Measurements from ENCODE around the gene HPS1.

Gene HPS1

DNA sequence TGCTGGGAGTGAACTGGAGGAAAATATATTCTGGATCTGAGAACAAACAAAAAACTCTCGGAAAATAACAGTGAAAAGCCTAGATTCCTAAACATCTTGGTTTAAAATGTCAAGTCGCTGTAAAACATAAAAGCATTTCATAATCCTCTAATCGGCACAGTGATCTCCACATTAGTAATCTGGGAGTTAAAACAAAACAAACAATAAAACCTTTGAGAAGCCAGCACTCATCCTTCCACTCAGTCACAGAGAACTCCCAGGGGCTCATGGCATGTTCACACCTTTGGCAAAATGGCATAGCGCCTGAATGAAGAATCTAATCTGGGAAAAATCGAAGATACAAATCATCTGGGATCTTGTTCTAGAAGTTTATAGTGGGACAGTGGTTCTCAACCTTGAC, 24.1 kb upstream of the HPS1 start:
- TF ChIP-seq, protein P1, sequence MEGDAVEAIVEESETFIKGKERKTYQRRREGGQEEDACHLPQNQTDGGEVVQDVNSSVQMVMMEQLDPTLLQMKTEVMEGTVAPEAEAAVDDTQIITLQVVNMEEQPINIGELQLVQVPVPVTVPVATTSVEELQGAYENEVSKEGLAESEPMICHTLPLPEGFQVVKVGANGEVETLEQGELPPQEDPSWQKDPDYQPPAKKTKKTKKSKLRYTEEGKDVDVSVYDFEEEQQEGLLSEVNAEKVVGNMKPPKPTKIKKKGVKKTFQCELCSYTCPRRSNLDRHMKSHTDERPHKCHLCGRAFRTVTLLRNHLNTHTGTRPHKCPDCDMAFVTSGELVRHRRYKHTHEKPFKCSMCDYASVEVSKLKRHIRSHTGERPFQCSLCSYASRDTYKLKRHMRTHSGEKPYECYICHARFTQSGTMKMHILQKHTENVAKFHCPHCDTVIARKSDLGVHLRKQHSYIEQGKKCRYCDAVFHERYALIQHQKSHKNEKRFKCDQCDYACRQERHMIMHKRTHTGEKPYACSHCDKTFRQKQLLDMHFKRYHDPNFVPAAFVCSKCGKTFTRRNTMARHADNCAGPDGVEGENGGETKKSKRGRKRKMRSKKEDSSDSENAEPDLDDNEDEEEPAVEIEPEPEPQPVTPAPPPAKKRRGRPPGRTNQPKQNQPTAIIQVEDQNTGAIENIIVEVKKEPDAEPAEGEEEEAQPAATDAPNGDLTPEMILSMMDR (IDR thresholded peaks at IDR 0.05; ENCODE audit: extremely low read depth, missing control alignments): no peak
- DNase-seq (ENCODE audit: low spot score): no peak

DNA sequence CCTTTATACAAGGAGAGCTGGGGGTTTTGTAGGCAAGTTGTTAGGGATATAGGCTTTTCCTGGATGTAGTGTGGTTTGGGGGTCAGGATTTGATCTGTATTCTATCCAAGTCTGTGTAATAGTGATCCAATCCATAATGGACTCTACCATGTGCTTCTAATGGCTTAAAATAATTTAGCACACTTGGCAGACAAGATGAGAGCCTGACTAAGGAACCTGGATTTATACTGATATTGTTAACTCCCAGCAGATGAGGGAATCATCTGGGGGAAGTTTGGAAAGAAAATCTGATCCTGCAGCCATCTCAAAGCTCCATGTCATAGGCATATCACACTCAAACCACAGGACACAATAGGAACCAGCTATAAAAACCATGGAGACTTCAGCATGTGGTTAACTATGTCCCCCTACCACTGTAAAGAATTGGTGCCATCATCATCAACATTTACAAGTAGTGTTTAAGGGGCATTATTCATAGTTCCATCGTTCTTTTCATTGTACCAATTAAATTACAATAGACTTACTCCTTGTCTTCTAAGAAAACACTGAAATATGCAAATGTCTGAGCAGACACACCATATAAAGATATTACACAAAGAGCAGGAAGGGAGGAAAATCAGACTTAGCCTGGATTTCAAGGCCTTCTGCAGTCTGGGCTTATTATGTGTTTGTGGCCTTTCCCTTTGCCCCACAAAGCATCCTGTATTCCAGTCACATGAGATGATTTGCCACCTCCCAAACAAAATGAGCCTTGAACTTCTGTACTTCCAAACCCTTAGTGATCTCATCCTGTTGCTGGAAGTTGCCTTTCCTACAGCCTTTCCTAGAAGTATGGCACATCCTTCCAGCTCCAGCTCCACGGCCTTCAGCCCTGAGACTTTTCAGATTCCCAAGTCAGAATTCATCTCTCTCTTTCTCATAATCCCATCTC, 22.5 kb upstream of the HPS1 start:
- TF ChIP-seq, protein P1 (IDR thresholded peaks at IDR 0.05; ENCODE audit: extremely low read depth, missing control alignments): no peak
- DNase-seq (ENCODE audit: low spot score): no peak

DNA sequence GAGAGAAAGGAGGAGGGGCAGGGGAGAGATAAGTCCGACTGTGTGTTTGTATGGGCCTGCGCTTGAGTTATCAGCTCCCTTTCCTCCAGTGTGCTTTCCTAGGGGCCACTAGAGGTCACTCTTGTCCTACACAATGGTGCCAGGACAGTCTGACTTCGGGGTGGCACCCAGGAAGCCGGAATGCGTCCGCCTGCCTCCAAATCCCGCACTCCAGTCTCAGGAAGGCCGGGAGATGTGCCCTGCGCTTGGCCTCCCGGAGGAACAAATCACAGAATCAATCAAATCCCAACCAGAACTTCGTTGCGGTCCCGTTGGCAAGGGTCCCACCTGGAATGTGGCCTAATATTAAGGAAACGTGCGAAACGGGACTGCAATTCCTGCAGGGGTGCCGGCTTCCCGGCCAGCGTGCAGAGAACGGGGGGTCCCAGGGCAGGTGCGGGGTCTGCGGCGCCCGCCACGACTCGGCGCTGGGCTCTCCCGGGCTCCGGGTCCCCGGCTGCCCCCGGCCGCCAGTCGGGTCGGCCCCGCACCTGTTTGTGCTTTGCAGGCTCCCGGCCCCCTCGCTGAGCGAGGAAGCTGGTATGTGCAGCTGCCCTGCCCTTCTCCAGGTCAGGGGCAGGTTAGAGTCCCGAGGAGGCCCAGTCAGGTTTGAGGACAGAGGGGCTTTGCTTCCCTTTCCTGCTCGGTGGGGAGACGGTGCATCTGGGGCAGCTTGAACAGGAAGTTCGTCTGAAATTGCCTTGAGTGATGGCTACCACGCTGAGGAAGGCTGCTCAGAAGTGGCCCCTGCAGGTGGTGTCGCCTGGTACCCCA, 21.0 kb upstream of the HPS1 start:
- peak; percentile 90 for DNase-seq (ENCODE audit: low spot score)
- TF ChIP-seq, protein P1 (IDR thresholded peaks at IDR 0.05; ENCODE audit: extremely low read depth, missing control alignments): peak; percentile 89

DNA sequence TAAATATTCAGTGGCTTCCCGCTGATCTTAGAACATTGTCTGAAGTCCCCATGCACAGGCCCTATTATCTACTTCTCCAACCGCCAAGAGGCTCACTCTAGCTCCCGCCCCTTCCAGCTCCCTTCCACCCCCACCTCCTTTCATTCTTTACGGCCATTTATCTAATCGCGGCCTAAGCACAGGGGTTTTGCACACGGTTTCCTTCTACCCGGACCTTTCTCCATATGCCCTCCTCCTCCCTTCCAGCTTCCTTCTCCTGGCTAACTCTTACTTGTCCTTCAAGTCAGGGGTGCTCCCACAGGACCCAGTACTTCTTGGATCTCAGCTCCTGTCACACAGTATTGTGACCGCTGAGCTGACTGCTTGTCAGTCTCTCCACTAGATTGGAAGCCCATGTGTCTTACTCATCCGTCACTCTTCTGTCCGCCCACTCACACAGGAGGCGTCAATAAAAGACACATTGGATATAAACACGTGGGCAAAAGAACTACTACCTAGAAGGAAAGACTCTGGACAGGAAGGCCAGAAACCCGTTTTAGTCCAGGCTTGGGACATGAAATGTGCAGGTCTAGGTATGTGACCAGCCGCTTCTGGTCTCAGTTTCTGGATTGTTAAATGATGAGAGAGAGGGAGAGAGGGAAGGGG, 20.2 kb upstream of the HPS1 start:
- no peak for DNase-seq (ENCODE audit: low spot score)
- TF ChIP-seq, protein P1 (IDR thresholded peaks at IDR 0.05; ENCODE audit: extremely low read depth, missing control alignments): no peak

DNA sequence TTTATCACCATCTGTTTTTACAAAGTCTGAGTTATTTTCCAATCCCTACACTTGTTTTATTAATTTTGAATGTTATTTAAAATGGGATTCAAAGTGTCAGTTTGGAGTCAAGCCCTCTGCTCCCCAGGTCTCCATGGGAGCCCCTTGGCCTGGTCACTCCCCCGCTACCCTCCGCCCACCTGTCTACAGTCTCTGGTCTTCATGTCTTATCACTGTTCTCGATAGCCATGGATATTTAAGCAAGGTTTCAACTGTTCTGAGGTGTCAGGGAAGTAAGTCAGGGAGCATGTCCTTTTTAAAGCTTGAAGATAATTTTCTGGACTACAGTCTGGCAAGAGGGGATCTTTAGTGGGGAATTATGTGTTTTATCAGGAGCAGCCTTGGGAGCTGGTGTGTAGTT, 19.1 kb upstream of the HPS1 start:
- no peak for DNase-seq (ENCODE audit: low spot score)
- TF ChIP-seq, protein P1 (IDR thresholded peaks at IDR 0.05; ENCODE audit: extremely low read depth, missing control alignments): no peak

DNA sequence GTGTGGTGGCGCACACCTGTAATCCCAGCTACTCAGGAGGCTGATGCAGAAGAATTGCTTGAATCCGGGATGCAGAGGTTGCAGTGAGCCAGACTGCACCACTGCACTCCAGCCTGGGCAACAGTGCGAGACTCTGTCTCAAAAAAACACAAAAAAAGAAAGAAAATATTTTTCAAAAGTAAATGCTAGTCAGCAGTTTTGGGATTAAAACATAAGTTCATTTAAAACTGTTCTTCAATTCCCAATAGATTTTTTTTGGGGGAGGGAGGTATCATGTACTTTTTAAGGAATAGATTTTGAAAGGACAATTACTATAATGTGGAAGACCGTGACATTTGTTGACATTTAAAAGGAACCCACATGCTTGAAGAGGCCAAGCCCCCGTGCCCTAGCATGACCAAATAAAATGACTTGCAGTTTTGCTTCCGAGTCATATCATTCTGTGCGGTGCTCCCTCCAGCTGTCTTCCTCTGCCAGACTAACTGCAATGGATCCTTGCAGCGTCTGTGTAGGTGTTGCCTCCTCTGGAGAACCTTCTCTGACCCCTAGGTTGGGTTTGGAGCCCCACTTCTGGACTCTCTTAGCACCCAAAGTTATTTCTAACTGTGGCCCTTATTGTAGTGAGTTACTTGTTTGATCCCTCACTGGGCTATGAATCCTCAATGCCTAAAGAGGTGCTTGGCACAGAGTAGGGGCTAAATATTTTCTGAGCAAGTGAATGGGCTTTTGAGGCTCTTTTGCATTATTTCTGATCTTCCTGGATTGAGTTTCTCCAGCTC, 17.4 kb upstream of the HPS1 start:
- TF ChIP-seq, protein P1 (IDR thresholded peaks at IDR 0.05; ENCODE audit: extremely low read depth, missing control alignments): no peak
- no peak for DNase-seq (ENCODE audit: low spot score)
